NCI-H2196 (cell line): ENCODE measurements around the gene NAA16.
"Not testable (repeated sequence)": the region's sequence is repeated elsewhere in the genome, so short reads cannot be mapped to it uniquely, and the experiment has no call there.

ENCODE experiments used
- DNase-seq: peaks from one replicate; lab custom pipeline; 2025; ENCODE audit not compliant: unreplicated experiment; lab: John Stamatoyannopoulos, UW

NAA16 gene

DNA sequence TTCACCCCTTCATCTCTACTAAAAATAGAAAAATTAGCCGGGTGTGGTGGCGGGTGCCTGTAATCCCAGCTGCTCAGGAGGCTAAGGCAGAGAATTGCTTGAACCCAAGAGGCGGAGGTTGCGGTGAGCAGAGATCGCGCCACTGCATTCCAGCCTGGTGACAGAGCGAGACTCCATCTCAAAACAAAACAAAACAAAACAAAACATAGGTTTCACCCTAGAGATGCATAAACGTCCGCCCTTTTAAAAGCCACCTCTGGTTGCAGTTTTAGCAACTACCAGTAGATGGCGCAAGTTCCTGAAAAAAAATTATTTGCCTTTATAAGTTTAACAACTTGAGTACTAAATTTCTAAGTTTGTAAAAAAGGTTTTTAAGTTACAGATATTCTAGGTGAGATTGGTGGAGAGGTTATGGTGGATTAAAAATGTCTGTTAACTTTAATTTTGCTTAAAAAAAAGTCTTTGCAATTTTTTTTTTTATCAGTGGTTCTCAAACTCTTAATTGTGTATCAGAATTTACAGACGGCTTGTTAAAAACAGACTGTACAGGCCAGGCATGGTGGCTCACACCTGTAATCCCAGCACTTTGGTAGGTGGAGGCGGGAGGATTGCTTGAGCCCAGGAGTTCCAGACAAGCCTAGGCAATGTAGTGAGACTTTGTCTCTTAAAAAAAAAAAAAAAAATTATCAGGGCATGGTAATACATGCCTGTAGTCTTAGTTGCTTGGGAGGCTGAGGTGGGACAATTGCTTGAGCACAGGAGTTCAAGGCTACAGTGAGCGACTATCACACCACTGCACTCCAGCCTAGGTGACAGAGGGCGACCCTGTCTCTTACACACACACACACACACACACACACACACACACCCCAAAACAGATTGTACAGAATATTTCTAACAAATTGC lies 42.1 kb downstream of the NAA16 start:
- peak; percentile 5 for DNase-seq

GRCh38 chr13:41354416-41354815 lies 43.3 kb downstream of the NAA16 start:
- no peak for DNase-seq

GRCh38 chr13:41356385-41356648 lies 45.2 kb downstream of the NAA16 start:
- DNase-seq = not testable (repeated sequence)

DNA sequence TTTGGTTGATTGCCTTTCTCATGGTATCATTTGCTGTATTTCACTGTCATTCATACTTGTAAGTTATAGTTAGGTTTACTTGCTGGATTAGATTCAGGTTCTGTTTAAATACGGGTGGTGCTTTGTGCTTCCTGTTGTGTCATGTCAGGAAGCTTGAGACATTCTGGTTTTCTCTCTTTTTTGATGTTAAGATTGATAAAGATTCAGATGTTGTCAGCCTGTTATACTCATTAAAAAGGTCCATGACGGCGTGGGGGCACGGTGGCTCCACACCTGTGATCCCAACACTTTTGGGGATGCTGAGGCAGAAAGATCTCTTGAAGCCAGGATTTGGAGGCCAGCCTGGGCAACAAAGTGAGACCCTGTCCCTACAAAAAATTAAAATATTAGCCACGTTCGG lies 45.7 kb downstream of the NAA16 start:
- no peak for DNase-seq

GRCh38 chr13:41361491-41361890 lies 50.4 kb downstream of the NAA16 start:
- no peak for DNase-seq

DNA sequence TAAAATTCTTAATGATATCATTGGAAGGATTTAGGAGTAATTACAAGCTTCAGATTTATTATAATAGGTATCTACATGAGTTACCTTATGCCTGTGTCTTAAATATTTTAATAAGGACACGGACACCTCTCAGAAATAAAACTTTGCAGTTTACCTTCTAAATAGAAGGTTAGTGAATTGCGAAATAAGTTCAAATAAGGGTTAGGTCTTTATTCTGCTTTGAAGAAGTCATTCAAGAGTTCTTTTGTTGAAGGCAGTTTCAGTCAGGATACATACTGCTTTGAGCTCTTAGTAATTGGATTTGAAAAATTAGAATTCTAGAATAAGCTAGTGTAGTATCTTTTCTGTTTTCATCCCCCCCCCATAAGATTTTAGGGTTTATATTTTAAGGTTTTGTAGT lies 53.0 kb downstream of the NAA16 start:
- no peak for DNase-seq

- no peak for DNase-seq
Measured at GRCh38 chr13:41365631-41366030, 54.6 kb downstream of the NAA16 start.

GRCh38 chr13:41370736-41371135 lies 59.7 kb downstream of the NAA16 start:
- no peak for DNase-seq

DNA sequence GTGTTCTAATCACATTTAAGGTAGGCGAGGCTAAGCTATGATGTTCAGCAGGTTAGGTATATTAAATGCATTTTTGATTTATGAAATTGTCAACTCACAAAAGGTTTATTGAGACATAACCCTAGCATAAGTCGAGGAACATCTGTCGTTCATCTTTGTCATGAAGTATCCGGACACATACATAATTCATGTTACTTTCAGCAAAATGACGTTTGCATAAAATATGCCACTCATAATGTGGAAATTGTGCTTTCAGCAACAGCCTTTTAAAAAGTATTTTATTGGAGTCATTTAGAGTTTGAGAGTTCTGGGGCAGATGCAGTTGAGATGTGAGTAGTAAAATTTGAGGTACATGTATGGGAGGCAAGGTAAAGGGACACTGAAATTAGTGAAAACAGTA lies 66.4 kb downstream of the NAA16 start:
- no peak for DNase-seq

GRCh38 chr13:41382431-41382830 lies 71.4 kb downstream of the NAA16 start:
- DNase-seq = no peak

- DNase-seq = no peak
Measured at GRCh38 chr13:41383386-41383785, 72.3 kb downstream of the NAA16 start.

DNA sequence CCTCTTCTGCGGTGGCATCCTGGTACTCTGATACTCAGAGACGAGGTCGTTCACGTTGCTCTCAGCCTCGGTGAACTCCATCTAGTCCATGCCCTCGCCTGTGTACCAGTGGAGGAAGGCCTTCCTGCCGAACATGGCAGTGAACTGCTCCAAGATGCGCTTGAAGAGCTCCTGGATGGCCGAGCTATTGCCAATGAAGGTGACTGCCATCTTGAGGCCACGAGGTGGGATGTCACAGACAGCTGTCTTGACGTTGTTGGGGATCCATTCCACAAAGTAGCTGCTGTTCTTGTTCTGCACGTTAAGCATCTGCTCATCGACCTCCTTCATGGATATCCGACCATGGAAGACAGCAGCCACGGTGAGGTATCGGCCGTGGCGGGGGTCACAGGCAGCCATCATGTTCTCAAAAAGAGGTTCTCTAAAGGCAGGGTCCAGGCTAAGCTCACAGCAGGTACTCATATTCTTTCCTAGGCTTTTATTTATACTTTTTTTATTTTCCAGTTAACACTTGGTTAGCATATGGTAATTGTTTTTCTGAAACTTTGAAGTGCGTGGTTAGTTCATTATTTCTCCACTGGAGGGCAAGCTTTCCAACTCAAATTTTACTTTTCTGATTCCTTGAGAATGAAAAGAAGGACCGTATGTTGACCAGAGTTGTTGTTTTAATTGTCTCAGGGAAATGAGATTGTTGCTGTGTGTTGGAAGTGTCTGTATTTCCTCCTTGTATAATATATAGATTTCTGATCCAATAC lies 73.9 kb downstream of the NAA16 start:
- DNase-seq = no peak

DNA sequence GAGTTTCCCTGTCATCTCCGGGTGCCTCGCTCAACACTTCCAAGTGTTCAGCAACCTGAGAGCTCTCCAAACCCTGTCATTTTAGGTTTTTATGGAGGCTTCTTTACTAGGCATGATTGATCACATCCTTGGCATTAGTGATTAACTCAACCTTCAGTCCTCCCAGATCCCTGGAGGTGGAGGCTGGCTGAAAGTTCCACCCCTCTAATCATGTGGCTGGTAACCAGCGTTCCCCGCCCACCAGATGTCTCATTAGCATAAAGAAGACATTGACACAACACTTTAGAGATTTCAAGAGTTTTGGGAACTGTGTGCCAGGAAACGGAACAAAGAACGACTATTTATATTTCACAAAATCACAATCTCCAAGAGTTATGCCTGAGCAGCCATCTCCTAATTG lies 75.1 kb downstream of the NAA16 start:
- no peak for DNase-seq

DNA sequence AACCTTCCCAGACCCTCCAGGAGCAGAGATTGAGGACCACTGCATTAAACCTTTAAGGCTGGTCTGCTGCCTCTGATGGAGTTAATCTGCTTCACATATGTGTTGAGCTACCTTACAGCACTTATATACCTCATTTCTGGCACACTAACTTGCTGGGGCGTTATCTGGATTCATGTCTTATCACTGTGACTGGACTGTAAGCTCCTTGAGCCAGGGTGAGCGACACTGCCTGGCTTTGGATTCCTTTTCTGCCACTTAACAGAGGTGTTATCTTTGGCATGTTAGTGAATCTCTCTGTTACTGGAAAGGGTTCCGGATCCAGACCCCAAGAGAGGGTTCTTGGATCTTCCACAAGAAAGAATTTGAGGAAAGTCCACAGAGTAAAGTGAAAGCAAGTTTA lies 76.5 kb downstream of the NAA16 start:
- DNase-seq = no peak

- no peak for DNase-seq
Measured at GRCh38 chr13:41388143-41388881, 77.2 kb downstream of the NAA16 start.

- no peak for DNase-seq
Measured at GRCh38 chr13:41389580-41389979, 78.5 kb downstream of the NAA16 start.

GRCh38 chr13:41394166-41394565 lies 83.1 kb downstream of the NAA16 start:
- no peak for DNase-seq

- no peak for DNase-seq
Measured at GRCh38 chr13:41398494-41399170, 87.6 kb downstream of the NAA16 start.

GRCh38 chr13:41401366-41401765 lies 90.3 kb downstream of the NAA16 start:
- no peak for DNase-seq

DNA sequence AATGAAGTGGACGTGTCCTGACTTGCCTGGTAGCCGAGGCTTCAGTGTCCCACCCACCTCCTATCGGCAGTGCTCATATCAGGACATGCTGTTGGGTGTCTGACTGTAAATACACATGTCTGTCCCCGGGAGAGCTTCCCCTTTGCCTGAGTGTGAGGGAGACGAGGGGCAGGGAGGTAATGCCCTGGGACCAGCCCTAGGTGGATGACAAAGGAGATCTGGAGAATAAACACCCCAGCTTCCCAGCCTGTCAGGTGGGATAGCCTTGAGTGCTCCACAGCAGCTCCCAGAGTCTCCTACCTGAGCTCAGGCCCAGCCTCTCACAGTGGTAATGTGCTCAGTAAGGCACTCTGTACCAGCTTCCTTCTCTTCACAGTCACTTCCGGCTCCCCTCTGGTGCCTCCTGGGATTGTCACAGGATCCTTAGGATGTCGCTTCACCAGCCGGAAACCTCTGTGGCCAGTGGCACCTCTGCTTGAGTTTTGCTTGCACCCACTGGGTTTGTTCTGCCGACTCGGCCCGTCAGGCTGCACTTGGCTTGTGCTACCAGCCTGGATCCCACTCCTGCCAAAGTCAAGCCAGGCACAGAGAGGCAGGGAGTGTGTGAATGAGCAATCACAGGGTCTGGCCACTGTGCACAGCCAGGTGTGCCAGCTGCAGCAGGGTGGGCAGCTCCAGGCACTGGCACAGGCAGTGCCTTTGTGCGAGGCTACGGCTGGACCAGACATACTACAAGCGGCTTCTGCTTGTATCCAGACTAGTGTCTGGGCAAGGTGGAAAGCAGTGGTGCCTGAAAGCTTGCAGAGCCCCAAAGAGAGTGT lies 91.8 kb downstream of the NAA16 start:
- no peak for DNase-seq
